Type B pancreatic cell (in vitro differentiated cells): ENCODE measurements around the gene AGBL3. TPM values are rescaled to one million over a fixed set of nuclear protein-coding genes. Genes with fewer than 3 reads are reported as not detected.

ENCODE experiments used
- DNase-seq: peaks from one replicate; pipeline ENCODE4 v3.0.0; 2021; ENCODE audit warnings: mixed read lengths; ENCODE audit not compliant: unreplicated experiment; ENCODE audit errors: extremely low spot score
- H3K27ac Mint-ChIP-seq: 2 replicates; pipeline ENCODE4 v1.8.0; 2021; ENCODE audit warnings: mild to moderate bottlenecking, mixed read lengths
- H3K27me3 Mint-ChIP-seq: 2 replicates; pipeline ENCODE4 v1.8.0; 2021; ENCODE audit warnings: mixed read lengths
- H3K36me3 Mint-ChIP-seq: 2 replicates; pipeline ENCODE4 v1.8.0; 2021; ENCODE audit warnings: mixed read lengths
- H3K4me1 Mint-ChIP-seq: one replicate; pipeline ENCODE4 v1.8.0; 2021; ENCODE audit warnings: mixed read lengths; ENCODE audit not compliant: unreplicated experiment
- H3K4me3 Mint-ChIP-seq: 2 replicates; pipeline ENCODE4 v1.8.0; 2021; ENCODE audit warnings: mild to moderate bottlenecking, mixed read lengths
- H3K9me3 Mint-ChIP-seq: 2 replicates; pipeline ENCODE4 v1.8.0; 2021; ENCODE audit warnings: mixed read lengths
- CTCF ChIP-seq: fragments of 200-600 bp; sonication (generic); conservative IDR thresholded peaks from 2 replicates; pipeline ENCODE4 v1.5.0; 2021; ENCODE audit warnings: antibody characterized with exemption, mild to moderate bottlenecking
- total RNA-seq: library from RNA; stranded (reverse); gene quantifications from 2 replicates; pipeline ENCODE4 v1.2.1, GENCODE V29; 2021; ENCODE audit warnings: low replicate concordance

AGBL3 gene
- total RNA-seq, 1 donor from 2014 or later: 3.2 TPM

- H3K4me1 Mint-ChIP-seq: peaks cover 14% of the 10 kb centered on the region
- peak overlapping the region; percentile 92 for H3K27ac Mint-ChIP-seq
- no peak for TF ChIP-seq CTCF
- DNase-seq: no peak
- peak overlapping the region; percentile 18 for H3K4me3 Mint-ChIP-seq
- H3K36me3 Mint-ChIP-seq: peaks cover 52% of the 10 kb centered on the region
- H3K27me3 Mint-ChIP-seq: no peaks in the 10 kb centered on the region
- peaks cover 7% of the 10 kb centered on the region for H3K9me3 Mint-ChIP-seq
Observed at GRCh38 chr7:134949171-134949570, 37.1 kb upstream of the AGBL3 start.

GRCh38 chr7:134954197-134955082 lies 31.9 kb upstream of the AGBL3 start:
- Mint-ChIP-seq H3K27ac (no peak overlapping the region), H3K27me3 (no peaks in the 10 kb centered on the region), H3K4me3 (no peak overlapping the region), H3K9me3 (peaks cover 3% of the 10 kb centered on the region), H3K36me3 (peaks cover 52% of the 10 kb centered on the region), H3K4me1 (peaks cover 3% of the 10 kb centered on the region)
- no peak for DNase-seq
- peak; percentile 79 for TF ChIP-seq CTCF

GRCh38 chr7:134957005-134957404 lies 29.3 kb upstream of the AGBL3 start:
- no peak for TF ChIP-seq CTCF
- no peak overlapping the region for H3K27ac Mint-ChIP-seq
- peaks cover 37% of the 10 kb centered on the region for H3K36me3 Mint-ChIP-seq
- H3K9me3 Mint-ChIP-seq: no peaks in the 10 kb centered on the region
- H3K27me3 Mint-ChIP-seq: no peaks in the 10 kb centered on the region
- H3K4me1 Mint-ChIP-seq: no peaks in the 10 kb centered on the region
- no peak for DNase-seq
- no peak overlapping the region for H3K4me3 Mint-ChIP-seq

- Mint-ChIP-seq H3K4me3 (no peak overlapping the region), H3K4me1 (no peaks in the 10 kb centered on the region), H3K27me3 (no peaks in the 10 kb centered on the region), H3K9me3 (no peaks in the 10 kb centered on the region), H3K36me3 (peaks cover 47% of the 10 kb centered on the region), H3K27ac (no peak overlapping the region)
- DNase-seq: no peak
- no peak for TF ChIP-seq CTCF
Observed at GRCh38 chr7:134959810-134960209, 26.5 kb upstream of the AGBL3 start.

GRCh38 chr7:134962270-134962780 lies 24.0 kb upstream of the AGBL3 start:
- no peaks in the 10 kb centered on the region for H3K4me1 Mint-ChIP-seq
- no peaks in the 10 kb centered on the region for H3K9me3 Mint-ChIP-seq
- no peak overlapping the region for H3K4me3 Mint-ChIP-seq
- no peak for TF ChIP-seq CTCF
- no peaks in the 10 kb centered on the region for H3K27me3 Mint-ChIP-seq
- H3K27ac Mint-ChIP-seq: no peak overlapping the region
- DNase-seq: no peak
- H3K36me3 Mint-ChIP-seq: peaks cover 40% of the 10 kb centered on the region
